ENCODE measurements around the gene FRMD4A.

FRMD4A gene

DNA sequence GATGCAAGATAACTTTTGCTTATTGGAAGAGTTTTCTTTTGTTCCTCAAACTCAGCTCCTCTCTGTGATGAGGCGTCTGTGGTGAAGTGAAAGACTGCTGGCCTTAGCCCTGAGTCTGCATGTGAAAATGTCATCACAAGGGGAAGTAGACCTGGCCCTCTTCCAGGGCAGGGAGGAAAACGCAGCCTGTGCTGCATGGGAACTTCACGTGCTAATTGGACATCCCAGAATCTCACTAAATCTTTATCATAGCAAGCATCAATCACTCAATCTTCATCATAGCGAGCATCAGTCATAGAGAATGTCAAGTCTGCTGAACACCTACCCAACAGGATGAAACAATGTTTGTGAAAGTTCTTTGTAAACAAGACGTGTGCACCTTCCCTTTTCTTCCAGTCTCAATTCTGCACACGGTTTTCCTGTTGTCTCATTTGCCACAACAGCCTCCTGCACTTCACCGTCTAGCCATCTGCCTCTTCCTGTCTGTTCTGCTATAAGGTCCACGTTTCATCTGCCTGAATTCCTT, 314.6 kb downstream of the FRMD4A start:
- DNase-seq (ENCODE audit: low spot score) = no peak

GRCh38 chr10:14014423-14014822, 316.3 kb downstream of the FRMD4A start:
- DNase-seq (ENCODE audit: low spot score) = no peak

DNA sequence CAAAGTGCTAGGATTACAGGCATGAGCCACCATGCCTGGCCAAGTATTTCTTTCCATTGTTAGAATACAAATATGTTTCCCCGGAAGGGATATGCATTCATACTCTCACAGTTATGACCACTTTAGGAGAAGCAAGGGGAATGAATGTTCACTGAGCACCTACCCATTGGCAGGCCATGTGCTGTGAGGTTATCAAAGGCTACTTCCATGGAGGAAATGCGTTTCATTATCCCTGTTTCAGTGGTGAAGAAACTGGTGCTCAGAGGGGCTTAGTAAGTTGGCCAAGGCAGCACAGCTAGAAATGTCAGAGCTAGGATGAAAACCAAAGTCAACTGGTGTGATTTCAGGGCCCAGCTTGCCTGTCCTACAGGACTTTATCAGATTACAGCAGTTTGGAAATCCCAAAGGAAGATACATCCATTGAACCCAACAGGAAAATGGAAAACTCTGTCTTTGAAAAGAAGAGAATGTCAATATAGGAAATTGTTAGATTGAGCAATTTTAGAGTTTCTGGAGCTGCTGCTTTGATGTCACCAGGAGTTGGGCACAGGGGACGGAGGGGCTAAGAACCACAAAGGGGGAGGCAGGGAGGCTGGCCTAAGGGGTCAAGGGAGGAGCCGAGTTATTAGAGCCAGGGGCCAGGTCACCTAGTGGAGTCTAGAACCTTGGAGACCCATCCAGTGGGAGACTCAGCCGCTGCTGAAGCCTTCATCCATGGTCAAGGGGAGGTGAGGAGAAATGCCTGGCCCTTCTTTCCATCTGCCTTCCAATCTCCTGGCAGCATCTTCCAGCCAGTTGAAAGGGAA, 319.8 kb downstream of the FRMD4A start:
- DNase-seq (ENCODE audit: low spot score) = no peak

GRCh38 chr10:14010101-14010558, 320.6 kb downstream of the FRMD4A start:
- DNase-seq (ENCODE audit: low spot score) = peak; percentile 75

DNA sequence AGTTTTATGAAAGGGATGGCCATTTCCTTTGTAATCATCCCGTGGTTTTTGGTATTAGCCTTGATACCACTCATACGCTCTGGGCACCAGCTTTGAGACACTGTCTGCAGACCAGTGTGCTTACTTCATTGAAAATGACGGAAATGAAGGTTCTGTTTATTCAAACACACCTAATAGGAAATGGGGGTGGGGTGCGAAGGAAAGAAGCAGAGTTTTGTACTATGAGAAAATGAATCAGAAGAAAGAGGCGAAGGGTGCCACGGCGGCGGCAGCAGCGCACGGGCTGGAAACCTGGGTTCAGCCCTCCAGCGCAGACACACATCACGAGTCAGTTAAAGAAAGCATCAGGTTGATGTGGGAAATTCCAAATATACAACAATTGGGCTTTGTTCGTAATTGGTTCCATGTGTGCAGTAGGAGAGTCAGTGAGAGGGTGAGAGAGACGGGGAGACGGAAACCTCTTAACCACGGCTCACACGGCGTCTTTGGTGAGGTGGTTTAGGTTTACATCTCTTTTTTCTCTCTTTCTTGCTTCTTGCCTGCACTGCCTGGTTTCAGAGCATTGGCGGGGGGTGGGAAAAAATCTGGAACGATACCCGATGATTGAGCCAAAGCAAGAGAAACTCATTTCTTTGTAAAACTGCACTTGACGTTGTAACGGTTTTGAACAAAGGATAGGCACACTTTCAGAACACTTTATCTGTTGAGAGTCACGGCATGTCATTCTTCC, 321.2 kb downstream of the FRMD4A start:
- DNase-seq (ENCODE audit: low spot score) = peak; percentile 64

DNA sequence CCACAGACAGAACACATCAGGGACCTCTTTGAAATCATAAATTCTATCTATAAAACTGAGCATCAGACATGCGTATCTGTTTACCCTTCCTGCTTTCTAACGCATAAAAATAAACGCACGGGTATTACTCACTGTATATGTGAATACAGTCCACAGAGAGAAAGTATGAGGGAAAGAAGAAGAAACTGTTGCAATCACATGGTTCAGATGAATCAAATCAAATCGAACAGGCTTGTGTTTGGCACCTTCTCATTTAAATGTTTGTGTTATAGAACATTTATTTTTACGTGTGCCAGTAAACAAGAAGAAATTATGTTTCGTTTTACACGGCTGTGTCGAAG, 322.0 kb downstream of the FRMD4A start:
- DNase-seq (ENCODE audit: low spot score) = peak; percentile 16

- DNase-seq (ENCODE audit: low spot score) = no peak
Measured at GRCh38 chr10:14004536-14004935, 326.2 kb downstream of the FRMD4A start.

GRCh38 chr10:14003517-14004184, 327.1 kb downstream of the FRMD4A start:
- DNase-seq (ENCODE audit: low spot score) = no peak

- no peak for DNase-seq (ENCODE audit: low spot score)
Measured at GRCh38 chr10:14001298-14002040, 329.3 kb downstream of the FRMD4A start.

- no peak for DNase-seq (ENCODE audit: low spot score)
Measured at GRCh38 chr10:13998163-13998835, 332.4 kb downstream of the FRMD4A start.

DNA sequence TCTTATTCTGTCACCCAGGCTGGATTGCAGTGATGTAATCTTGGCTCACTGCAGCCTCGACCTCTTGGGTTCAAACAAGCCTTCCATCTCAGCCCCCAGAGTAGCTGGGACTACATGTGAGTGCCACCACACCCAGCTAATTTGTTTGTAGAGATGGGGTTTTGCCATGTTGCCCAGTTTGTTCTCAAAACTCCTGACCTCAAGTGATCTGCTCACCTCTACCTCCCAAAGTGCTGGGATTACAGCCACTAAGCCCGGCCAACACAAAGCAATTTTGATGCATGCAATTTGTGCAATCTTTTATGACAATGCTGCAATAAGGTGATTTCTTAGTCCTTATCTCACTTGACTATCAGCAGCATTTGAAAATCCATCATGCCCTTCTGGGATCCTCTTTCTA, 333.1 kb downstream of the FRMD4A start:
- no peak for DNase-seq (ENCODE audit: low spot score)

DNA sequence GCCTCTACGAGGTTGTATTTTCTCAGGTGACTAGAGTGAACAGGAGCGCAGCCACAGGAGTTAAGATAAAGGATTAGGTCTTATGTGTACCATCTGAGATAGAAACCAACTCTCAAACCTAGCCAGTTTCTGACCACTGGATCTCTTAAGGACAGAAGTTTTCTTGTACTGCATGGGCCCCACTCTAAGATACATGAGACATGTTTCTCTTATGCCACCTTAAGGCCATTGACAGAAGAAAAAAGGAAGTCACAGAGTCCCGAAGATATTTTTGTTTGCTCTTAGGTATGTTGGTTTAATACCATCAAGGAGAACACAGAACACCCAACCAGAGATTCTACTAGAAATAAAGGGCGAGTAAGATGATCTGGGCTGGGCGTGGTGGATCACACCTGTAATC, 335.8 kb downstream of the FRMD4A start:
- DNase-seq (ENCODE audit: low spot score) = no peak

DNA sequence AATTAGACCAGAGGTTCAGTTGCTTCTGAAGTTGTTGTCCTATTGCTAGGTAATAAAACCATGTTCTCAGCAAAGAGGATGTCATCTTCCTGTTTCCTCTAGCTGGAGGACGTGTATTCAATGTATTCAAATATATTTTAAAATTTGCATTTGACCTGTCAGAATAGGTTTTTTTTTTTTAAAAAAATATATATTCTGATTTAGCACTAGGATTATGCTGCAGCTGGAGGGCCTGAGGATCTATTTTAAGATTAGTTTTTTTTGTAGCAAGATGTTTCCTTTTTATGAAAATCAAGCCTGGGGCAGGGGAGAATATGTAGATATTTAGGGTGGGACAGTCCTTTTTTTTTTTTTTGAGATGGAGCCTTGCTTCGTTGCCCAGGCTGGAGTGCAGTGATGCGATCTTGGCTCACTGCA, 337.0 kb downstream of the FRMD4A start:
- DNase-seq (ENCODE audit: low spot score) = no peak

DNA sequence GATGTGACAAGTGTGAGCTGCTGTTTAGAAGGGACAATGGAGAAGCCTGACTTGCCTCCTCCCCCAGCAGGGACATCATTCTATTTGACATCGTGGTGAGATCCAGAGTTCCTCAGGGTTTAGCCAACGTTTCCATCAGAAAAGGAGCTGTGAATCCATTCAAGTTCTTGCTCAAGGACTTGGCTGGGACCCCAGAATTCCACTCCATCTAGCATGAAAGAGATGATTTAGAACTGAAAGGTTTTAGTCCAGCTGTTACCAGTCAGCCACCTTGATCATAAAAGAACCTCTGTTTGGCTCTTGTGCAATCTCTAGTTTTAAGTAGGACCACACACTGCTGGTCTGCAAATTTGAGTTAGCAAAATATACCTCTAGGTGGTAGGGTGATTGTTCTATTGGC, 337.6 kb downstream of the FRMD4A start:
- DNase-seq (ENCODE audit: low spot score) = peak; percentile 67

- no peak for DNase-seq (ENCODE audit: low spot score)
Measured at GRCh38 chr10:13991353-13991752, 339.4 kb downstream of the FRMD4A start.

- peak; percentile 65 for DNase-seq (ENCODE audit: low spot score)
Measured at GRCh38 chr10:13990946-13991345, 339.8 kb downstream of the FRMD4A start.

DNA sequence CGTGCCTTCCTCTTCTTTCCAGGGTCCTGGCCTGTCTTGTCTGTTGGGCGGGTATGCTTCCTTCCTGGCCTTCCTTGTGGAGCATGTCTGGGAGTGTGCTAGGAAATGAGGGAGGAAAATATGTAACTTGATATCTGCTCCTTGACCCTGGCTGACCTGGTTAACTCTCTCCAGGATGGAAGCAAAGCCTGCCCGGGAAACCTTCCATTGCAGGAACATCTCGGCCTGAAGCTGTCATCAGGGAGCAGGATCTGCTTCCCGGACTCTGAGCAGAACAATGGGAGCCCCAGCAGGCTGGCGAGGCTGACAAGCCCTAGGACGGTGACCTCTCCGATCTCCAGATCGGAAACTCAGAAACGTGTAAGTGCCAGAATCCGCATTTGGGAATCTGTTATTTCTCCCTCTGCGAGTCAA, 340.3 kb downstream of the FRMD4A start:
- peak; percentile 33 for DNase-seq (ENCODE audit: low spot score)

DNA sequence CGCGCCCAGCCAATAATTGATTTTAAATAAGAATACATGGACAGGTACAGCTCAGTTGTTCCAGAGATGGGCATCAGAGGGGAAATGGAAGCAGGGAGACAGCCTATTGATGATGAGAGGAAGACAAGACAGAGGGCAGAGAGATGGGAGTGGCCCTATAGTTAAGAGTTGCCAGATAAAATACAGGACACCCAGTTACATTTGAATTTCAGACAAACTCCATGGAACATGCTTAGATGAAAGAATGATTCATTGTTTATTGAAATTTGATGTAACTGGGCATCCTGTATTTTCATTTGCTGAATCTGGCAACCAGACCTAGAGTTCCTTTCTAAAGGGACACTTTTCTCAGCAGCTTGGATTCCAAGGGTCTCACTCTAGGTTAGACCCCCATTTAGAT, 341.1 kb downstream of the FRMD4A start:
- no peak for DNase-seq (ENCODE audit: low spot score)

DNA sequence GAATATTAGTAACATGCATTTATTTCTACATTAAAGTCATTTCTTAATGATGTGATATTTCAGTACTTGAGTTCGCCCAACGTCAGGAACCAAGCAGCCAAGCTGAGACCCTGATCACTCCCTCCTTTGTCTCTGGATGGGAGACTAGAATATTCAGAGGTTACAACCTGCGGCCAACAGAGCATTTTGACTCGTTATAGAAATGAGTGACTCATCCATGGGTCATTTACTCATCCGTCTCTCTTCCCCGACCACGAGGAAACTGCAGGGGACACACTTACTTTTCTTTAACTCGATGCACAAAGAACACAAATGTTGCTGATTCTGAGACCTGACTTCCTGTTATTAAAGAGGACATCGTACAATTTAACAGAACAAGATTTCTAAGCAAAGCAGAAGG, 343.3 kb downstream of the FRMD4A start:
- peak; percentile 68 for DNase-seq (ENCODE audit: low spot score)

GRCh38 chr10:13984647-13985155, 346.0 kb downstream of the FRMD4A start:
- DNase-seq (ENCODE audit: low spot score) = peak; percentile 78

DNA sequence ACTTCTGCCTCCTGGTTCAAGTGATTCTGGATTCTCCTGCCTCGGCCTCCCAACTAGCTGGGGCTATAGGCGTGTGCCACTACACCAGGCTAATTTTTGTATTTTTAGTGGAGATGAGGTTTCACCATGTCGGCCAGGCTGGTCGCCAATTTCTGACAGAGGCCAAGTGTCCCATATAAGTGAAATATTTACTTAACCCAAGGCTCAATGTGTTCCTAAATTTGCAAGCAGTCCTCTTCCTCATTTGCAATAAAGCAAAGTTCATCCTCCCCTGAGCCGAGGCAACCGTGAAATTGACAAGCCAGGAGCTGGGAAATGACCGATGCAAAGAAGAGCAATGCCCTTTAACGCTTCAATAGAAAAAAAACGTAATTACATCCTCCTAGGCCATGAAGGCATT, 347.7 kb downstream of the FRMD4A start:
- DNase-seq (ENCODE audit: low spot score) = no peak
